Panc1 (cell line): ENCODE measurements around the gene PROP1. TPM values are rescaled to one million over a fixed set of nuclear protein-coding genes. Genes with fewer than 3 reads are reported as not detected.
A peak's percentile ranks its signal among the peaks of the same experiment; 100 is the strongest.
"Not testable (repeated sequence)": the region's sequence is repeated elsewhere in the genome, so short reads cannot be mapped to it uniquely, and the experiment has no call there.

Source experiments
- ATAC-seq: fragments of 200-7000 bp; cut with Tn5 transposase; 2 replicates; pipeline ENCODE4 v1.9.1; 2020; ENCODE audit warnings: mild to moderate bottlenecking, moderate library complexity
- BruUV-seq: library from RNA; stranded (reverse); fragments of 400-500 nt; replicated peaks from 2 replicates; lab custom pipeline; 2021; lab: Mats Ljungman, UMichigan
- CTCF ChIA-PET: fragments of 300-600 bp; sonication (Branson Sonifier 250); formaldehyde crosslinking; loops from one replicate; lab custom pipeline; 2022; ENCODE audit warnings: antibody characterized with exemption; lab: Charles Lee
- POLR2A ChIA-PET: fragments of 300-600 bp; sonication (Branson Sonifier 250); formaldehyde crosslinking; loops from one replicate; lab custom pipeline; 2022; ENCODE audit warnings: antibody characterized with exemption; lab: Charles Lee
- DNase-seq: peaks from one replicate; pipeline ENCODE4 v3.0.0-alpha.2; 2010; ENCODE audit warnings: low read depth, low spot score
- H3K27ac ChIP-seq: 2 replicates; pipeline ENCODE4 v1.5.1; 2011; ENCODE audit warnings: mild to moderate bottlenecking, low read length, inconsistent platforms
- H3K27me3 ChIP-seq: fragments of 200-500 bp; sonication (Bioruptor generic); 2 replicates; pipeline ENCODE4 v1.6.0; 2014; ENCODE audit warnings: low read length, inconsistent platforms; ENCODE audit not compliant: control insufficient read depth, insufficient read depth
- H3K36me3 ChIP-seq: fragments of 200-500 bp; sonication (Bioruptor generic); 2 replicates; pipeline ENCODE4 v1.5.1; 2014; ENCODE audit warnings: inconsistent platforms, mild to moderate bottlenecking, low read length, moderate library complexity; ENCODE audit not compliant: control insufficient read depth, insufficient read depth
- H3K4me1 ChIP-seq: 2 replicates; pipeline ENCODE4 v1.5.1; 2011; ENCODE audit warnings: inconsistent platforms, mild to moderate bottlenecking, low read length, moderate library complexity; ENCODE audit not compliant: control insufficient read depth, insufficient read depth
- H3K4me3 ChIP-seq, 2 experiments: 2 replicates each; pipeline ENCODE4 v1.5.1; 2011 to 2012; ENCODE audit warnings: low read depth in 2 of 2, low read length in 2 of 2, mild to moderate bottlenecking in 2 of 2, inconsistent platforms in 1 of 2, moderate library complexity in 1 of 2
- H3K9me3 ChIP-seq: fragments of 200-500 bp; sonication (Bioruptor generic); 2 replicates; pipeline ENCODE4 v1.5.1; 2014; ENCODE audit warnings: low read depth, mild to moderate bottlenecking, inconsistent platforms, low read length, moderate library complexity; ENCODE audit not compliant: control insufficient read depth, insufficient read depth
- POLR2AphosphoS5 ChIP-seq: IDR thresholded peaks from 2 replicates; pipeline ENCODE4 v1.6.1; 2012; ENCODE audit warnings: mild to moderate bottlenecking, low read depth, low read length, moderate library complexity
- SIN3A ChIP-seq: IDR thresholded peaks from 2 replicates; pipeline ENCODE4 v1.6.1; 2012; ENCODE audit warnings: low read depth, mild to moderate bottlenecking, low read length, moderate library complexity, borderline replicate concordance; ENCODE audit not compliant: insufficient read depth
- TCF7L2 ChIP-seq: IDR thresholded peaks from 2 replicates; pipeline ENCODE4 v1.6.1; 2011; ENCODE audit warnings: mild to moderate bottlenecking, low read depth, low read length, inconsistent platforms
- in situ Hi-C: cut with HindIII; loops from 2 replicates; pipeline ENCODE4 v1.10.0; 2016; ENCODE audit warnings: low sequenced_read_pairs, low pct_unique_long_range_greater_than_20kb
- intact Hi-C: fragments of 100-400 bp; cut with micrococcal nuclease; formaldehyde crosslinking; loops from one replicate; pipeline ENCODE4 v1.10.0; 2022; ENCODE audit not compliant: unreplicated experiment
- total RNA-seq: library from RNA; stranded (reverse); gene quantifications from one replicate; pipeline ENCODE4 v1.2.1, GENCODE V29; 2021; ENCODE audit not compliant: unreplicated experiment
- TF ChIP-seq, protein P1 (sequence below), 2 experiments: IDR thresholded peaks; 2 replicates each; pipeline ENCODE4 v1.6.1; 2011 to 2012; ENCODE audit warnings: low read depth in 2 of 2, control low read depth in 1 of 2, low read length in 1 of 2, mild to moderate bottlenecking in 1 of 2, moderate library complexity in 1 of 2; ENCODE audit not compliant: insufficient read depth in 1 of 2
- TF ChIP-seq, protein P2 (sequence below): fragments of 450-650 bp; IDR thresholded peaks from 2 replicates; pipeline ENCODE4 v1.5.1; 2017; ENCODE audit warnings: mild to moderate bottlenecking

PROP1 gene
- total RNA-seq, 1 experiment from 2014 or later: not detected

DNA sequence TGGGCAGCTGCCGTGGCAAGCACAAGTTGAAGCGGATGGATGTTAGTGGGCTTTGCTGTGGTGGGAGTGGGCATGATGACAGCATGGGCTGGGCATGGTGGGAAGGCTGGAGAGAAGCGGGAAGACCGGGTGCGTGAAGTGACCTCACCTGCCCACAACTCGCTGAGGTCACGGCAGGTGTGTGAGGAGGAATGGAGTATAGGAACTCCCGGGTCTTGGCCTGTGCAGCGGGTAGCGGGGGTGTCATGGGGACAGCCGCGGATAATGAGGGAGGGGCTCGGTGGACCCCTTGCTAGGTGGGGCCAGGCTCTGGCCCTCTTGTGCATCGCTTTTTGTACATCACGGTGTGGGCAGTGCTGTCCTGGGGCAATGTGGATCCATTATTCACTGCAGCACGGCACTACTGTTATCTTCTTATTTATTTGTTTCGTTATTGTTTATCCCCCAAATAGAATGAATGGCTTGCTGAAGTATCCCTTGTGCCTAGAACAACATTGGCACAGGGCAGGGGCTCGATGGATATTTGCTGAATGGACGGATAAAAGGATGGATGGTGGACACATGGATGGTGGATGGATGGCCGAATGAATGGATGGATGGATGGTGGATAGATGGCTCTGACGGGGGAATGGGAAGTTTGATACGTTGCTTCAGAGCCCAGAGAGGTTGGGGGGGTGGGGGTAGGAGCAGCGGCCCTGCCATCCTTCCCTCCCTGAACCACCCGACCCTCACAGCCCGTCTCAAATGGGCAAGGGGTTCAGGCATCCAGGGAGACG lies 14.6 kb downstream of the PROP1 start:
- CTCF ChIA-PET: no interaction called here
- intact Hi-C loops: loop anchor here (5.0 kb wide), 1 partner anchor 81 kb away; no protein-coding TSS in a partner anchor

DNA sequence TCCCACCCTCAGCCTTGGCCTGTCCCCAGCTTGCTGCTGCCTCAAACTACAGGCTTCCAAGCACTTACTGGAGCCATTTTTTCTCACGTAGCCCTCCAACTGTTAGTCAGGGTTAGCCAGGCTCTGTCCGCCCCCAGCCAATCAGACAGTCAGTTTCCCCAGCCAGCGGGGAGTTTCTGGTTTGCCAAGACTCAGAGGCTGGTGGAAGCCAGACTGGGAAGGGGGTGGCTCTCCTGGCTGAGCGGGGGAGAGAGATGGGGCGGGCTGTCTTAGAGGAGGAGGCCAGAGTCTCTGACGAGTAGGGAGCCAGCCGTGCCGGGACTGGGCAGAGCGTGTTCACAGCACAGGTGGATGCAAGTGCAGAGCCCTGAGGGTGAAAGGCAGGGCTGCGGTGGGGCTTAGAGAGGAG lies 15.3 kb downstream of the PROP1 start:
- intact Hi-C loops (loop anchor here (5.0 kb wide), 1 partner anchor 82 kb away; no protein-coding TSS in a partner anchor), in situ Hi-C loops (no loop called here)
- ChIA-PET POLR2A (no interaction called here), CTCF (no interaction called here)
- no peak for TF ChIP-seq POLR2AphosphoS5
- no peak for TF ChIP-seq SIN3A
- TF ChIP-seq, protein P1, sequence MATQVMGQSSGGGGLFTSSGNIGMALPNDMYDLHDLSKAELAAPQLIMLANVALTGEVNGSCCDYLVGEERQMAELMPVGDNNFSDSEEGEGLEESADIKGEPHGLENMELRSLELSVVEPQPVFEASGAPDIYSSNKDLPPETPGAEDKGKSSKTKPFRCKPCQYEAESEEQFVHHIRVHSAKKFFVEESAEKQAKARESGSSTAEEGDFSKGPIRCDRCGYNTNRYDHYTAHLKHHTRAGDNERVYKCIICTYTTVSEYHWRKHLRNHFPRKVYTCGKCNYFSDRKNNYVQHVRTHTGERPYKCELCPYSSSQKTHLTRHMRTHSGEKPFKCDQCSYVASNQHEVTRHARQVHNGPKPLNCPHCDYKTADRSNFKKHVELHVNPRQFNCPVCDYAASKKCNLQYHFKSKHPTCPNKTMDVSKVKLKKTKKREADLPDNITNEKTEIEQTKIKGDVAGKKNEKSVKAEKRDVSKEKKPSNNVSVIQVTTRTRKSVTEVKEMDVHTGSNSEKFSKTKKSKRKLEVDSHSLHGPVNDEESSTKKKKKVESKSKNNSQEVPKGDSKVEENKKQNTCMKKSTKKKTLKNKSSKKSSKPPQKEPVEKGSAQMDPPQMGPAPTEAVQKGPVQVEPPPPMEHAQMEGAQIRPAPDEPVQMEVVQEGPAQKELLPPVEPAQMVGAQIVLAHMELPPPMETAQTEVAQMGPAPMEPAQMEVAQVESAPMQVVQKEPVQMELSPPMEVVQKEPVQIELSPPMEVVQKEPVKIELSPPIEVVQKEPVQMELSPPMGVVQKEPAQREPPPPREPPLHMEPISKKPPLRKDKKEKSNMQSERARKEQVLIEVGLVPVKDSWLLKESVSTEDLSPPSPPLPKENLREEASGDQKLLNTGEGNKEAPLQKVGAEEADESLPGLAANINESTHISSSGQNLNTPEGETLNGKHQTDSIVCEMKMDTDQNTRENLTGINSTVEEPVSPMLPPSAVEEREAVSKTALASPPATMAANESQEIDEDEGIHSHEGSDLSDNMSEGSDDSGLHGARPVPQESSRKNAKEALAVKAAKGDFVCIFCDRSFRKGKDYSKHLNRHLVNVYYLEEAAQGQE (IDR thresholded peaks at IDR 0.05; ENCODE audit: insufficient read depth in 1 of 2, low read depth in 2 of 2, low read length in 1 of 2): no peak
- TF ChIP-seq TCF7L2: no peak
- TF ChIP-seq, protein P2, sequence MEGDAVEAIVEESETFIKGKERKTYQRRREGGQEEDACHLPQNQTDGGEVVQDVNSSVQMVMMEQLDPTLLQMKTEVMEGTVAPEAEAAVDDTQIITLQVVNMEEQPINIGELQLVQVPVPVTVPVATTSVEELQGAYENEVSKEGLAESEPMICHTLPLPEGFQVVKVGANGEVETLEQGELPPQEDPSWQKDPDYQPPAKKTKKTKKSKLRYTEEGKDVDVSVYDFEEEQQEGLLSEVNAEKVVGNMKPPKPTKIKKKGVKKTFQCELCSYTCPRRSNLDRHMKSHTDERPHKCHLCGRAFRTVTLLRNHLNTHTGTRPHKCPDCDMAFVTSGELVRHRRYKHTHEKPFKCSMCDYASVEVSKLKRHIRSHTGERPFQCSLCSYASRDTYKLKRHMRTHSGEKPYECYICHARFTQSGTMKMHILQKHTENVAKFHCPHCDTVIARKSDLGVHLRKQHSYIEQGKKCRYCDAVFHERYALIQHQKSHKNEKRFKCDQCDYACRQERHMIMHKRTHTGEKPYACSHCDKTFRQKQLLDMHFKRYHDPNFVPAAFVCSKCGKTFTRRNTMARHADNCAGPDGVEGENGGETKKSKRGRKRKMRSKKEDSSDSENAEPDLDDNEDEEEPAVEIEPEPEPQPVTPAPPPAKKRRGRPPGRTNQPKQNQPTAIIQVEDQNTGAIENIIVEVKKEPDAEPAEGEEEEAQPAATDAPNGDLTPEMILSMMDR: no peak
- ATAC-seq: peak; percentile 29; the same call in 1 of the 2 replicates
- Histone ChIP-seq H3K4me3 (no peak overlapping the region), H3K4me1 (no peaks in the 10 kb centered on the region), H3K36me3 (no peaks in the 10 kb centered on the region), H3K27ac (no peak overlapping the region), H3K27me3 (no peaks in the 10 kb centered on the region), H3K9me3 (no peaks in the 10 kb centered on the region)
- DNase-seq: no peak
- no TSS peak for BruUV-seq

More for the DNA sequence above, 14.6 kb downstream of the PROP1 start:
- no TSS peak for BruUV-seq
- Histone ChIP-seq H3K4me3 (no peak overlapping the region), H3K36me3 (no peaks in the 10 kb centered on the region), H3K27me3 (no peaks in the 10 kb centered on the region), H3K27ac (no peak overlapping the region), H3K4me1 (no peaks in the 10 kb centered on the region), H3K9me3 (no peaks in the 10 kb centered on the region)
- ATAC-seq (0 out of 2 replicates have a peak, but pooled peaks have one; percentile 5), DNase-seq (no peak)
- POLR2A ChIA-PET: no interaction called here
- TF ChIP-seq, protein P1 (IDR thresholded peaks at IDR 0.05; ENCODE audit: insufficient read depth in 1 of 2, low read depth in 2 of 2, low read length in 1 of 2): no peak
- TF ChIP-seq TCF7L2 (no peak), SIN3A (no peak), POLR2AphosphoS5 (no peak)
- TF ChIP-seq, protein P2: no peak
- in situ Hi-C loops: no loop called here

DNA sequence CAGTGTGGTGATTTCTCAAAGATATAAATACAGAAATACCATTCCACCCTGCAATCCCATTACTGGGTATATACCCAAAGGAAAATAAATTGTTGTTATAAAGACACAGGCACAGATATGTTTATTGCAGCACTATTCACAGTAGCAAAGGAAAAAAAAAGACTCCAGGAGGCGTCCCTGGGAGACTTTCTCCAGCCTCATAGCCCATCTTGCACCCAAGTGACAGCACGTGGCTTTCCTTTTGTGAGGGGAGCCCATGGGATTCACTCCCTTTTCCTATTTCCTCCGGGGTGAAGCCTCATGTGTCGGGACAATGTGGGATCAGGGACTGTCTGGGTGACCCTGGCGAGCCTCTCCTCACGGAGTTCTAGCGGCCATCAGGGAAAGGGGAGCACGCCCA lies 18.4 kb downstream of the PROP1 start:
- H3K9me3 ChIP-seq, H3K4me3 ChIP-seq, POLR2A ChIA-PET, in situ Hi-C loops, ATAC-seq, H3K27me3 ChIP-seq, intact Hi-C loops, H3K27ac ChIP-seq, CTCF ChIA-PET, H3K4me1 ChIP-seq, DNase-seq, H3K36me3 ChIP-seq, BruUV-seq: not testable (repeated sequence)
